ENCODE data around the gene ACVR1.

The ACVR1 gene

DNA sequence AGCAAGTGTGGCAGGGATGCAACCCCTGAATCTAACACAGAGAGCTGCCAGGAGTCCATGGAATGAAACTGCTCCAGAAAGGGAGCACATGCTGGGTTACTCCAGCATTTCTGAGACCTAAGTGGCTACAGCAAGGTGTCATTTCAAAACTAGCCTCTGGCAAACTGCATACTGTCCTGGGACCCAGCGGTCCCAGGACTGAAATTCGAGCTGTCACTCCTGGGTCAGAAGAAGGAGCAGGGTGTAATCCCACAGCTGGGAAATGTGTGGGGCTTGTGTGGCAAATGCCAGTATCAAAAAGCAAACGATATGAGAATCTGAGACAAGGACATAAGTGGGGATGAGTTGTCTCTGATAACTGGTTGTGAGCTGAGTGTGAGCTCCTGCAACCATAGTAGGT is 177.1 kb downstream of the ACVR1 start:
- H3K4me3 ChIP-seq (ENCODE audit: low read depth, low read length): no peak overlapping the region
- no peak for DNase-seq (ENCODE audit: low read depth)
- no peak for TF ChIP-seq CTCF (IDR thresholded peaks at IDR 0.05; ENCODE audit: insufficient read depth, low read depth, low read length, missing control alignments)

- no peak for TF ChIP-seq CTCF (IDR thresholded peaks at IDR 0.05; ENCODE audit: insufficient read depth, low read depth, low read length, missing control alignments)
- H3K4me3 ChIP-seq (ENCODE audit: low read depth, low read length): no peak overlapping the region
- no peak for DNase-seq (ENCODE audit: low read depth)
Observed at GRCh38 chr2:157698430-157698829, 177.7 kb downstream of the ACVR1 start.

GRCh38 chr2:157696036-157696435 is 180.1 kb downstream of the ACVR1 start:
- no peak for DNase-seq (ENCODE audit: low read depth)
- H3K4me3 ChIP-seq (ENCODE audit: low read depth, low read length): no peak overlapping the region

GRCh38 chr2:157692768-157693167 is 183.4 kb downstream of the ACVR1 start:
- H3K4me3 ChIP-seq (ENCODE audit: low read depth, low read length): no peak overlapping the region
- DNase-seq (ENCODE audit: low read depth): no peak
- no peak for TF ChIP-seq CTCF (IDR thresholded peaks at IDR 0.05; ENCODE audit: insufficient read depth, low read depth, low read length, missing control alignments)

More at GRCh38 chr2:157696036-157696435, 180.1 kb downstream of the ACVR1 start:
- no peak for TF ChIP-seq CTCF (IDR thresholded peaks at IDR 0.05; ENCODE audit: insufficient read depth, low read depth, low read length, missing control alignments)

- TF ChIP-seq CTCF (IDR thresholded peaks at IDR 0.05; ENCODE audit: insufficient read depth, low read depth, low read length, missing control alignments): no peak
- DNase-seq (ENCODE audit: low read depth): no peak
- no peak overlapping the region for H3K4me3 ChIP-seq (ENCODE audit: low read depth, low read length)
Observed at GRCh38 chr2:157691695-157692094, 184.4 kb downstream of the ACVR1 start.

DNA sequence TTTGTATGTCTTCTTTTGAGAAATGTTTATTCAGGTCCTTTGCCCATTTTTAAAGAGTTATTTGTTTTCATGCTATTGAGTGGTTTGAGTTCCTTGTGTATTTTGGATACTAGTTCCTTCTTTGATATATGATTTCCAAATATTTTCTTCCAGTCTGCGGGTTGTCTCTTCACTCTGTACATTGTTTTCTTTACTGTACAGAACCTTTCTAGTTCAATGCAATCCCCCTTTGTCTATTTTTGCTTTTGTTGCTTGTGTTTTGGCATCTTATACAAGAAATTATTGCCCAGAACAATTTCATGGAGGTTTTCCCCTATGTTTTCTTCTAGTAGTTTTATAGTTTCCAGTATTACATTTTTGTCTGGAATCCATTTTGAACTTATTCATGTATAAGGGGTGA is 185.0 kb downstream of the ACVR1 start:
- DNase-seq (ENCODE audit: low read depth): no peak
- H3K4me3 ChIP-seq (ENCODE audit: low read depth, low read length): no peak overlapping the region
- TF ChIP-seq CTCF (IDR thresholded peaks at IDR 0.05; ENCODE audit: insufficient read depth, low read depth, low read length, missing control alignments): no peak

Measured in GM12865 (cell line).